Measurements from ENCODE around the gene SPRR1A.
"Not testable (repeated sequence)": the region's sequence is repeated elsewhere in the genome, so short reads cannot be mapped to it uniquely, and the experiment has no call there.

SPRR1A gene

GRCh38 chr1:152976688-152977087 lies 7.2 kb upstream of the SPRR1A start:
- DNase-seq = no peak

GRCh38 chr1:152977614-152978013 lies 6.3 kb upstream of the SPRR1A start:
- DNase-seq = no peak

- DNase-seq = no peak
Measured at GRCh38 chr1:152980676-152981075, 3.2 kb upstream of the SPRR1A start.

- DNase-seq = no peak
Measured at GRCh38 chr1:152981146-152981871, 2.6 kb upstream of the SPRR1A start.

GRCh38 chr1:152982076-152982475 lies 1.8 kb upstream of the SPRR1A start:
- DNase-seq = no peak

GRCh38 chr1:152983234-152983633 lies 647 bp upstream of the SPRR1A start:
- no peak for DNase-seq

- no peak for DNase-seq
Measured at GRCh38 chr1:152986578-152986977, 2.7 kb downstream of the SPRR1A start.

- DNase-seq = no peak
Measured at GRCh38 chr1:152993186-152993585, 9.3 kb downstream of the SPRR1A start.

GRCh38 chr1:152995842-152996241 lies 12.0 kb downstream of the SPRR1A start:
- DNase-seq = no peak

GRCh38 chr1:152996633-152997400 lies 12.9 kb downstream of the SPRR1A start:
- no peak for DNase-seq

GRCh38 chr1:152997901-152998300 lies 14.0 kb downstream of the SPRR1A start:
- no peak for DNase-seq

GRCh38 chr1:152998476-152998875 lies 14.6 kb downstream of the SPRR1A start:
- no peak for DNase-seq

GRCh38 chr1:152999818-153000217 lies 15.9 kb downstream of the SPRR1A start:
- DNase-seq = no peak

- DNase-seq = no peak
Measured at GRCh38 chr1:153000294-153000693, 16.4 kb downstream of the SPRR1A start.

GRCh38 chr1:153001382-153001781 lies 17.5 kb downstream of the SPRR1A start, which contains the start of gene SPRR3:
SPRR3 (plus strand) TSS chr1:153001749; CDS start chr1:153003021, 1,272 bp downstream.
- no peak for DNase-seq

- DNase-seq = not testable (repeated sequence)
Measured at GRCh38 chr1:153011235-153011758, 27.4 kb downstream of the SPRR1A start.

- DNase-seq = not testable (repeated sequence)
Measured at GRCh38 chr1:153021829-153022228, 37.9 kb downstream of the SPRR1A start.

- DNase-seq = not testable (repeated sequence)
Measured at GRCh38 chr1:153022340-153022739, 38.5 kb downstream of the SPRR1A start.

- DNase-seq = no peak
Measured at GRCh38 chr1:153023109-153023508, 39.2 kb downstream of the SPRR1A start.

- no peak for DNase-seq
Measured at GRCh38 chr1:153024413-153024812, 40.5 kb downstream of the SPRR1A start.

GRCh38 chr1:153025797-153026196 lies 41.9 kb downstream of the SPRR1A start:
- no peak for DNase-seq

- DNase-seq = no peak
Measured at GRCh38 chr1:153028766-153029165, 44.9 kb downstream of the SPRR1A start.

- no peak for DNase-seq
Measured at GRCh38 chr1:153030895-153031294, 47.0 kb downstream of the SPRR1A start, which contains the start of gene SPRR1B. SPRR1B (plus strand) TSS chr1:153031203; CDS start chr1:153032346, 1,143 bp downstream.

GRCh38 chr1:153032073-153032472 lies 48.2 kb downstream of the SPRR1A start:
- no peak for DNase-seq
